Measurements from ENCODE around the gene OR9A2. TPM values are rescaled to one million over a fixed set of nuclear protein-coding genes. Genes with fewer than 3 reads are reported as not detected.

Gene OR9A2
- polyA plus RNA-seq, 3 donors = not detected

GRCh38 chr7:143040209-143040715, 13.3 kb upstream of the OR9A2 start:
- intact Hi-C loops (cut with micrococcal nuclease) = no loop called here
- Histone ChIP-seq H3K4me2 (replicated peaks; ENCODE audit: extremely low read depth, low read length, poor library complexity, severe bottlenecking) (no peak overlapping the region), H3K4me1 (ENCODE audit: control insufficient read depth in 1 of 2, insufficient read depth in 2 of 2, low read length in 2 of 2) (no peaks in the 10 kb centered on the region), H3K9ac (ENCODE audit: insufficient read depth, low read length, poor library complexity, severe bottlenecking) (no peak overlapping the region), H3K79me2 (ENCODE audit: insufficient read depth, low read length) (no peaks in the 10 kb centered on the region), H4K20me1 (ENCODE audit: insufficient read depth, low read length) (no peaks in the 10 kb centered on the region), H3K4me3 (replicated peaks in 1 of 3; ENCODE audit: low read depth in 2 of 3, low read length in 3 of 3) (no peak overlapping the region), H3K27ac (ENCODE audit: low read depth in 1 of 2, low read length in 2 of 2) (no peak overlapping the region), H3K9me3 (replicated peaks in 1 of 2; ENCODE audit: control insufficient read depth in 1 of 2, insufficient read depth in 1 of 2, low read length in 2 of 2) (no peaks in the 10 kb centered on the region), H2AFZ (ENCODE audit: insufficient read depth, low read depth, low read length, poor library complexity, severe bottlenecking) (no peak overlapping the region), H3K36me3 (replicated peaks in 1 of 2; ENCODE audit: control insufficient read depth in 1 of 2, insufficient read depth in 2 of 2, low read length in 2 of 2) (no peaks in the 10 kb centered on the region), H3K27me3 (ENCODE audit: control insufficient read depth in 2 of 2, insufficient read depth in 2 of 2, low read length in 2 of 2) (no peaks in the 10 kb centered on the region)
- WGBS (ENCODE audit: insufficient coverage) = 80% methylated on average over 1 of the region's 3 CpGs
- H3K36me3 Mint-ChIP-seq = no peaks in the 10 kb centered on the region
- no peak overlapping the region for H3K4me3 Mint-ChIP-seq
- H3K27ac Mint-ChIP-seq = no peak overlapping the region
- H3K9me3 Mint-ChIP-seq = peaks cover 2 to 6% (median 4%) of the 10 kb centered on the region in 7 donors
- TF ChIP-seq, protein P1, sequence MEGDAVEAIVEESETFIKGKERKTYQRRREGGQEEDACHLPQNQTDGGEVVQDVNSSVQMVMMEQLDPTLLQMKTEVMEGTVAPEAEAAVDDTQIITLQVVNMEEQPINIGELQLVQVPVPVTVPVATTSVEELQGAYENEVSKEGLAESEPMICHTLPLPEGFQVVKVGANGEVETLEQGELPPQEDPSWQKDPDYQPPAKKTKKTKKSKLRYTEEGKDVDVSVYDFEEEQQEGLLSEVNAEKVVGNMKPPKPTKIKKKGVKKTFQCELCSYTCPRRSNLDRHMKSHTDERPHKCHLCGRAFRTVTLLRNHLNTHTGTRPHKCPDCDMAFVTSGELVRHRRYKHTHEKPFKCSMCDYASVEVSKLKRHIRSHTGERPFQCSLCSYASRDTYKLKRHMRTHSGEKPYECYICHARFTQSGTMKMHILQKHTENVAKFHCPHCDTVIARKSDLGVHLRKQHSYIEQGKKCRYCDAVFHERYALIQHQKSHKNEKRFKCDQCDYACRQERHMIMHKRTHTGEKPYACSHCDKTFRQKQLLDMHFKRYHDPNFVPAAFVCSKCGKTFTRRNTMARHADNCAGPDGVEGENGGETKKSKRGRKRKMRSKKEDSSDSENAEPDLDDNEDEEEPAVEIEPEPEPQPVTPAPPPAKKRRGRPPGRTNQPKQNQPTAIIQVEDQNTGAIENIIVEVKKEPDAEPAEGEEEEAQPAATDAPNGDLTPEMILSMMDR (IDR thresholded peaks at IDR 0.05) = no peak
- DNase-seq = no peak
- peaks cover 0 to 3% (median 0%) of the 10 kb centered on the region in 3 donors for H3K27me3 Mint-ChIP-seq (ENCODE audit: low read depth in 3 of 3)
- H3K4me1 Mint-ChIP-seq = peaks cover 6% of the 10 kb centered on the region

GRCh38 chr7:143038635-143039034, 11.7 kb upstream of the OR9A2 start:
- Histone ChIP-seq H3K27me3 (ENCODE audit: control insufficient read depth in 2 of 2, insufficient read depth in 2 of 2, low read length in 2 of 2) (no peaks in the 10 kb centered on the region), H3K27ac (ENCODE audit: low read depth in 1 of 2, low read length in 2 of 2) (no peak overlapping the region), H3K79me2 (ENCODE audit: insufficient read depth, low read length) (no peaks in the 10 kb centered on the region), H3K9ac (ENCODE audit: insufficient read depth, low read length, poor library complexity, severe bottlenecking) (no peak overlapping the region), H2AFZ (ENCODE audit: insufficient read depth, low read depth, low read length, poor library complexity, severe bottlenecking) (no peak overlapping the region), H3K9me3 (replicated peaks in 1 of 2; ENCODE audit: control insufficient read depth in 1 of 2, insufficient read depth in 1 of 2, low read length in 2 of 2) (no peaks in the 10 kb centered on the region), H3K4me2 (replicated peaks; ENCODE audit: extremely low read depth, low read length, poor library complexity, severe bottlenecking) (no peak overlapping the region), H3K4me3 (replicated peaks in 1 of 3; ENCODE audit: low read depth in 2 of 3, low read length in 3 of 3) (no peak overlapping the region), H4K20me1 (ENCODE audit: insufficient read depth, low read length) (no peaks in the 10 kb centered on the region), H3K36me3 (replicated peaks in 1 of 2; ENCODE audit: control insufficient read depth in 1 of 2, insufficient read depth in 2 of 2, low read length in 2 of 2) (no peaks in the 10 kb centered on the region), H3K4me1 (ENCODE audit: control insufficient read depth in 1 of 2, insufficient read depth in 2 of 2, low read length in 2 of 2) (no peaks in the 10 kb centered on the region)
- Mint-ChIP-seq H3K27ac (no peak overlapping the region), H3K4me3 (no peak overlapping the region), H3K36me3 (peaks cover 3 to 4% of the 10 kb centered on the region in 2 donors), H3K27me3 (ENCODE audit: low read depth in 3 of 3) (peaks cover 0 to 3% (median 0%) of the 10 kb centered on the region in 3 donors), H3K4me1 (peaks cover 6% of the 10 kb centered on the region), H3K9me3 (peaks cover 9 to 18% (median 14%) of the 10 kb centered on the region in 7 donors)
- no peak for DNase-seq
- intact Hi-C loops (cut with micrococcal nuclease) = no loop called here
- WGBS (ENCODE audit: insufficient coverage) = 97% methylated on average over 4 of the region's 5 CpGs
- TF ChIP-seq, protein P1 (IDR thresholded peaks at IDR 0.05) = no peak

All from CD14-positive monocyte (primary cell).